Thoracic aorta (tissue), 2 donors: ENCODE measurements around the gene ABI2. TPM values are rescaled to one million over a fixed set of nuclear protein-coding genes. Genes with fewer than 3 reads are reported as not detected.

Experiments used
- ATAC-seq: fragments of 150-250 bp; one replicate; pipeline ENCODE4 v1.8.0; 2017; ENCODE audit warnings: low read depth; ENCODE audit not compliant: insufficient number of reproducible peaks, low FRiP score
- DNase-seq: peaks from one replicate; pipeline ENCODE4 v3.0.0-alpha.2; 2020; ENCODE audit warnings: low spot score
- H3K27ac ChIP-seq, 2 donors: fragments of 200-600 bp; sonication (generic); 1 replicate in 1 of 2; 2 replicates in 1 of 2; pipeline ENCODE4 v1.5.1; 2016; ENCODE audit warnings: mild to moderate bottlenecking in 2 of 2, moderate library complexity in 2 of 2
- H3K27me3 ChIP-seq: fragments of 200-600 bp; sonication (generic); replicated peaks from 2 replicates; pipeline ENCODE4 v1.6.0; 2016; ENCODE audit warnings: mild to moderate bottlenecking; ENCODE audit not compliant: insufficient read depth
- H3K36me3 ChIP-seq: fragments of 200-600 bp; sonication (generic); one replicate; pipeline ENCODE4 v1.5.1; 2016
- H3K4me1 ChIP-seq, 2 donors: fragments of 200-600 bp; sonication (generic); 1 replicate in 1 of 2; 2 replicates in 1 of 2; pipeline versions ENCODE4 v1.5.1 to v1.6.0; 2016; ENCODE audit warnings: low read depth in 2 of 2, mild to moderate bottlenecking in 1 of 2; ENCODE audit not compliant: control insufficient read depth in 1 of 2
- H3K4me3 ChIP-seq: fragments of 200-600 bp; sonication (generic); 2 replicates; pipeline ENCODE4 v1.5.1; 2016; ENCODE audit warnings: mild to moderate bottlenecking
- H3K9me3 ChIP-seq: fragments of 200-600 bp; sonication (generic); 2 replicates; pipeline ENCODE4 v1.5.1; 2016
- total RNA-seq, 2 donors: library from RNA; depleted of rRNA; stranded (reverse); fragments of >200 nt; gene quantifications; one replicate each; pipeline versions ENCODE4 v1.1.0 to v1.2.3, GENCODE V29; 2016
- TF ChIP-seq, protein P1 (sequence below): fragments of 200-600 bp; sonication (generic); IDR thresholded peaks from one replicate; pipeline ENCODE4 v1.5.1; 2019; ENCODE audit warnings: antibody characterized with exemption

The ABI2 gene
- total RNA-seq, 2 donors from 2014 or later: 31.3 to 37.9 TPM

DNA sequence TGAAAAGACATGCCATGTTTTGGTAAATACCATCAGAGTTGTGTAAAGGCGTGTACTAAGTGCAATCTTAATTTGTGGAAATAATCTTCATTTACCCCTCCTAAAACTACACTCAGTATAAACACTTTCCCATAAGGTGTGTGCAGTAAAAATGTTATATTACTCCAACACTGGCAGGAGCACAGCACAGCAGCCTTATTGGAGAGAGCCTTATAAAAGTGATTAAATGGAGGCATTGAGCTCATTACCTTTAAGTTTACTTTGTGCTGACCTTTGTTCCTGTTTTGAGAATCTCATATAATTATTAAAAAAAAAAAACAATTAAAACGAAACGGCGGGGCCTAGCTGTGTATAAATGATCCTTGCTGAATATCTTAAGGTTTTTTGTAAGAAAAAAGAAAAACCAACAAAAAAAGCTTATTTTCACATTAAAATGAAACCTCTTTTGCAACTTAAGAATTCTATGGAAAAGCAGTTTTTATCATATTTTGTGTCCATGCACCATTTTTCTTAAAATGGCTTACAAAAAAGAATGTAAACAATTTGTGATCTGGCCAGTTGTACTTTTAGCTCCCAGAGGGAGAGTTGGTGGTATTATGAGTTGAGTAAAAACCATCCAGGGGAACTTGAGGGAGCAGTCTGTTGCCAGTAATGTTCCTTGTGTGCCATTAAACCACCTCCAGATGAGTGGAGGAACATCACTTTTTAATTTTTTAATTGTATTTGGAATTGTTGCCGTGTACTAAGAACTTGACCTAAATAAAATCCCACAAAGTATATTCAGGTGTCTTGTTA lies 103.4 kb downstream of the ABI2 start:
- ATAC-seq (no peak), DNase-seq (no peak)
- H3K27me3 ChIP-seq: no peaks in the 10 kb centered on the region
- no peaks in the 10 kb centered on the region for H3K4me1 ChIP-seq
- H3K4me3 ChIP-seq: no peak overlapping the region
- no peaks in the 10 kb centered on the region for H3K9me3 ChIP-seq
- TF ChIP-seq, protein P1, sequence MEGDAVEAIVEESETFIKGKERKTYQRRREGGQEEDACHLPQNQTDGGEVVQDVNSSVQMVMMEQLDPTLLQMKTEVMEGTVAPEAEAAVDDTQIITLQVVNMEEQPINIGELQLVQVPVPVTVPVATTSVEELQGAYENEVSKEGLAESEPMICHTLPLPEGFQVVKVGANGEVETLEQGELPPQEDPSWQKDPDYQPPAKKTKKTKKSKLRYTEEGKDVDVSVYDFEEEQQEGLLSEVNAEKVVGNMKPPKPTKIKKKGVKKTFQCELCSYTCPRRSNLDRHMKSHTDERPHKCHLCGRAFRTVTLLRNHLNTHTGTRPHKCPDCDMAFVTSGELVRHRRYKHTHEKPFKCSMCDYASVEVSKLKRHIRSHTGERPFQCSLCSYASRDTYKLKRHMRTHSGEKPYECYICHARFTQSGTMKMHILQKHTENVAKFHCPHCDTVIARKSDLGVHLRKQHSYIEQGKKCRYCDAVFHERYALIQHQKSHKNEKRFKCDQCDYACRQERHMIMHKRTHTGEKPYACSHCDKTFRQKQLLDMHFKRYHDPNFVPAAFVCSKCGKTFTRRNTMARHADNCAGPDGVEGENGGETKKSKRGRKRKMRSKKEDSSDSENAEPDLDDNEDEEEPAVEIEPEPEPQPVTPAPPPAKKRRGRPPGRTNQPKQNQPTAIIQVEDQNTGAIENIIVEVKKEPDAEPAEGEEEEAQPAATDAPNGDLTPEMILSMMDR: no peak
- no peak overlapping the region for H3K27ac ChIP-seq
- no peaks in the 10 kb centered on the region for H3K36me3 ChIP-seq

DNA sequence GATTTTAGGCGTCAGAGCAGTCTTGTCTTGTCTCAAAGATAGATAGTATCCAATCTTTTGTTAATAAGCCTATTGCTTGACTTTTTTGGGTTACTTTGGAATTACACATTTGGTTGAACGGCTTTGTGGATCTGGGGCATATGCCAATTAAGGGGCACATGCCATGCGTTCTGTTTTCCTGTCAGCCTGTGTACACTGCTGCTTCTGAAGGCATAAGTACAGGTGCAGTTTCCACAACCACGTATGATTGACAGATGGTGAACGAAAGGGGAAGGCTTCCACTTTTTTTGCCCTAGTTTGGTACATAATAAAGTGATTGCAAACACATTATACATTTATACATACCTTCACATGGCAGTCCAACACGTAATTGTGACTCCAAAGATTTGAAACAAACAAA lies 104.6 kb downstream of the ABI2 start:
- Histone ChIP-seq H3K36me3 (no peaks in the 10 kb centered on the region), H3K27ac (no peak overlapping the region), H3K9me3 (no peaks in the 10 kb centered on the region), H3K4me1 (no peaks in the 10 kb centered on the region), H3K27me3 (no peaks in the 10 kb centered on the region), H3K4me3 (no peak overlapping the region)
- TF ChIP-seq, protein P1: no peak
- ATAC-seq (no peak), DNase-seq (no peak)

DNA sequence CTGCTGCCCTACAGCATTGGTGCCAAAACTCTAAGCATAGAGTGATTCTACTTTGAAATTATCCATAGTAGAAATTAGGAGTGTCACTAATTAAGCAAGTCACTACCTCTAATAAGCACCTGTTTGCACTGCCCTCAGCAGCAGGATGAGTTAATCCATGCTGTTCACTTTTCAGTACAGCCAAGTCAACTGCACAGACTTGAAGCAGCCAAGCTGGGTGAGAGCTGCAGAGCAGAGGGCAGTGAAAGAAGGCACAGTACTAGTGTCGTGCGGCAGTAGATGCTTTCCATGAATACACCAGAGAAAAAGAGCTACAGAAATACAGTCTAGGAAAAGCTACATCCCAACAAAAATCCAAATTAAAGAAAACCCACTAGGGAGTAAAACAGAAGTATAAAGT lies 108.3 kb downstream of the ABI2 start:
- TF ChIP-seq, protein P1: no peak
- DNase-seq (no peak), ATAC-seq (no peak)
- H3K4me3 ChIP-seq: no peak overlapping the region
- H3K27ac ChIP-seq: no peak overlapping the region
- peaks cover 8% of the 10 kb centered on the region for H3K36me3 ChIP-seq
- H3K9me3 ChIP-seq: no peaks in the 10 kb centered on the region
- H3K27me3 ChIP-seq: no peaks in the 10 kb centered on the region
- no peaks in the 10 kb centered on the region for H3K4me1 ChIP-seq

DNA sequence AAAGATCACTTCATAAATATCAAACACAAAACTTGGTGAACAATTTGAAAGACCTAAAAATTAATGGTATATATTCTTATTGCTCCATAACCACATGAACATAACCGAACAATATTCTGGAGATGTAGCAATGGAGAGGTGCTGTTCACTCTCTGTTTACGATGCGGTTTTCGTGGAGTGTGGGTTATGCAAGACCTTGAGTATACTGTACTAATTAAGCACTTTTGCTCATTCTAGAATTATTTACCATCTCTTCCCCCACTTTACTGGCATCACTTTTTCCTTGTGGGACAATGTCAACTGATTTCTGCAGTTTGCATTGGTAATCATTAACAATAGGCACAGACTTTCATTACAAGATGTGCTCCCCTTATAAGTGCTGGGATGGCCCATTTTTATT lies 109.3 kb downstream of the ABI2 start:
- no peaks in the 10 kb centered on the region for H3K4me1 ChIP-seq
- H3K9me3 ChIP-seq: no peaks in the 10 kb centered on the region
- H3K4me3 ChIP-seq: no peak overlapping the region
- no peaks in the 10 kb centered on the region for H3K27me3 ChIP-seq
- H3K27ac ChIP-seq: no peak overlapping the region
- ATAC-seq (no peak), DNase-seq (no peak)
- peaks cover 8% of the 10 kb centered on the region for H3K36me3 ChIP-seq
- TF ChIP-seq, protein P1: no peak

DNA sequence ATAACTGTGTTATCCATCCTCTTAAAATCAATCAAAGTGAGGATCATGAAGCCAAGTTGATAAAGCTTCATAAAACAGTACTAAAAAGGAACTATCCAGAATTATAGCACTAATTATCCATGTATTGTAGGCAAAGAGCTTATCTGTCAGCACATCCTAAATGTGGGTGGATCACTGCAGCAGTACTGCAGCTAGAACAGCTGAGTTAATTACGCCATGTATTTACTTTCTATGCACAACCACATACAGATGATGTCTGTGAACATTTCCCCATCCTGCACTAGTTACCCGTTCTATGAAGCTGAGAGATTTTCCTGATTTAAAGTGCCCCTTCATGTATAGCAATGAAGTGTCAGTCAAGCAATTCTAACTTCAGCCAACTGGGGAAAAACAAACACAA lies 110.3 kb downstream of the ABI2 start:
- no peak overlapping the region for H3K27ac ChIP-seq
- H3K27me3 ChIP-seq: no peaks in the 10 kb centered on the region
- no peak for ATAC-seq
- TF ChIP-seq, protein P1: no peak
- H3K4me3 ChIP-seq: no peak overlapping the region
- no peak for DNase-seq
- H3K4me1 ChIP-seq: no peaks in the 10 kb centered on the region
- no peaks in the 10 kb centered on the region for H3K9me3 ChIP-seq
- H3K36me3 ChIP-seq: peaks cover 8% of the 10 kb centered on the region
